GM18508 (cell line): ENCODE results near the gene DTWD2.
"Not testable (repeated sequence)": the region's sequence is repeated elsewhere in the genome, so short reads cannot be mapped to it uniquely, and the experiment has no call there.

Experiments used
- ATAC-seq: cut with Tn5 transposase; IDR thresholded peaks from one replicate; pipeline ENCODE4 v1.9.1; 2021; ENCODE audit warnings: moderate number of reproducible peaks; ENCODE audit not compliant: insufficient read depth, unreplicated experiment

Gene DTWD2

DNA sequence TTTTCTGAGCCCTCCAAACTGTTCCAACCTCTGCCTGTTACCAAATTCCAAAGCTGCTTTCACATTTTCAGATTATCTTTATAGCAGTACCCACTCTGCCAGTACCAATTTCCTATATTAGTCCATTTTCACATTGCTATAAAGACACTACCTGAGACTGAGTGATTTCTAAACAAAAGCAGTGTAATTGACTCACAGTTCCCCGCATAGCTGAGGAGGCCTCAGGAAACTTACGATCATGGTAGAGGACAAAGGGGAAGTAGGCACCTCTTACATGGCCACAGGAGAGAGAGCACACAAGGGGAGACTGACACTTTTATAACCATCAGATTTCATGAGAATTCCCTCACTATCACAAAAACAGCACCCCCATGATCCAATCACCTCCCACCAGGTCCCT is 105.0 kb downstream of the DTWD2 start:
- ATAC-seq: no peak

DNA sequence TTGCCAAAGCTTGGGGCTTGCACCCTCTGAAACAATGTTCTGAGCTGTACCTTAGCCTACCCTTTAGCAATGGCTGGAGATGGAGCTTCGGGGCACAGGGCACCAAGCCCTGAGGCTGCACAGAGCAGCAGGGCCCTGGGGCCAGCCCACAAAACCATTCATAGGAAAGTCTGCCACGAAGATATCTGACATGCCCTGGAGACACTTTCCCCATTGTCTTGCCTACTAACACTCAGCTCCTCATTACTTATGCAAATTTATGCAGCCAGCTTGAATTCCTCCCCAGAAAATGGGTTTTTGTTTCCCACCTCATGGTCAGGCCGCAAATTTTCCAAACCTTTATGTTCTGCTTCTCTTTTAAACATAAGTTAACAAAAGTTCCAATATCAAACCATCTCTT is 105.7 kb downstream of the DTWD2 start:
- ATAC-seq: no peak

DNA sequence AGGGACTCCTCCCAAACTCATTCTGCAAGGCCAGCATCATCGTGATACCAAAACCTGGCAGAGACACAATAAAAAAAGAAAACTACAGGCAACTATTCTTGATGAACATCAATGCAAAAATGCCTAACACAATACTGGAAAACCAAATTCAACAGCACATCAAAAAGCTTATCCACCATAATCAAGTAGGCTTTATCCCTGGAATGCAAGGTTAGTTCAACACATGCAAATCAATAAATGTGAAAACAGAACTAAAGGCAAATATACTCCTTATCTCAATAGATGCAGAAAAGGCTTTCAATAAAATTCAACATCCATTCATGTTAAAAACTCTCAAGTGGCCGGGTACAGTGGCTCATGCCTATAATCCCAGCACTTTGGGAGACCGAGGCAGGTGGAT is 111.5 kb downstream of the DTWD2 start:
- ATAC-seq: not testable (repeated sequence)

DNA sequence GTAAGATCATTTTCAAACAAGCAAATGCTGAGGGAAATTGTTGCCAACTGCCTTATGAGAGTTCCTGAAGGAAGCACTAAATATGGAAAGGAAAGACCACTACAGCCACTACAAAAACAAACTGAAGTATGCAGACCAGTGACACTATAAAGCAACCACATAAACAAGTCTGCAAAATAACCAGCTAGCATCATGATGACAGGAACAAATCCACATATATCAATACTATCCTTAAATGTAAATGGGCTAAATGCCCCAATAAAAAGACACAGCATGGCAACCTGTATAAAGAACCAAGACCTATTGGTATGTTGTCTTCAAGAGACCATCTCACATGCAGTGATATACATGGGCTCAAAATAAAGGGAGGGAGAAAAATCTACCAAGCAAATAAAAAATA is 113.2 kb downstream of the DTWD2 start:
- ATAC-seq: no peak

DNA sequence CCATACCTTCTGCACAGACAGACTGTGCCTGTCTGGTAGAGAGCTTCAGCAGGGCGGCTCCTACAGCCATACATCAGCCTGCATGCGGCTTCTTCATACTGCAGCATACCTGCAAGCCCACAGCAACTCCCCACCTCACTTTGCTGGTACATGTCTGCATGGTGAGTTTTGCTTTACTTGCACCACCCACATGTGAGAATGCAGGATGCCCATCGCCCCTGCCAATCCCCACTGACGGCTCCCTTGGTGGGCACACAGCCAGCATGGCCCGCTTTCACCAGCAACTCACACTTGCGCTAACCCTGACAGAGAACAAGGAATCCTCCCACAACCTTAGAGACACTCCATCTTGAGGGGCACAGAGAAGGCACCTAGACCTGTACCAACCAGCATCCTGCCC is 114.9 kb downstream of the DTWD2 start:
- ATAC-seq: no peak

DNA sequence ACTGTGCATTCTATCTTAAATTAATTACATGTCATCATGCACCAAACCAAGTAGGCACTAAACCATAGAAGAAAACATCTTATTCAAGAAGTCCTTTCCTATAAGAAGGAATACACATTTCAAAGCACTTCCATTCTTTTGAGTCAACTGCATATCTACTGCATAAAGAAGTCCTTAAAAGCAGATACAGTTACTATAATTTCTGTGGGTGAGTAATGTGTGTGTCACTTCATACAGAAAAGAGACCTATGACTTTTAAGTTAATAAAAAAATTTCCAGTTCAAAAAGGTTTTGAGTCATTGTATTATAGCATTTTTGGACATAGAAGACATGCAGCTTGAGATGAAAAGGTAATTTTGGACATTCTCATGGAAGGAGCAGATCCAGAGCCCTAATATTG is 125.0 kb downstream of the DTWD2 start:
- no peak for ATAC-seq

- no peak for ATAC-seq
These were observed 125.8 kb downstream of the DTWD2 start for GRCh38 chr5:118862596-118862995.

GRCh38 chr5:118857700-118858099 is 130.6 kb downstream of the DTWD2 start:
- no peak for ATAC-seq

GRCh38 chr5:118854819-118855218 is 133.5 kb downstream of the DTWD2 start:
- no peak for ATAC-seq

DNA sequence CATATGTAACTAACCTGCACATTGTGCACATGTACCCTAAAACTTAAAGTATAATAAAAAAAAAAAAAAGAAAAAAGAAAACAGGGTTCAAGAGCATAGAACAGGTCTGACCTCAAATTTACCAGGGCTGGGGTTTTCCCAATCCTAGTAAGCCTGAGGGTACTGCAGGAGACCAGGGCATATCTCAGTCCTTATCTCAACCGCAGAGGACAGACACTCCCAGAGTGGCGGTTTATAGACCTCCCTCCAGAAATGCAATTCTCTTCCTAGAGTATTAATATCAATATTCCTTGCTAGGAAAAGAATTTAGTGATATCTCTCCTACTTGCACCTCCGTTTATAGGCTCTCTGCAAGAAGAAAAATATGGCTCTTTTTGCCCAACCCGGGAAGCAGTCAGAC is 136.6 kb downstream of the DTWD2 start:
- not testable (repeated sequence) for ATAC-seq

- not testable (repeated sequence) for ATAC-seq
These were observed 138.8 kb downstream of the DTWD2 start for GRCh38 chr5:118849507-118849906.

GRCh38 chr5:118844351-118844750 is 144.0 kb downstream of the DTWD2 start:
- ATAC-seq: no peak

- no peak for ATAC-seq
These were observed 153.6 kb downstream of the DTWD2 start for GRCh38 chr5:118834710-118835109.

DNA sequence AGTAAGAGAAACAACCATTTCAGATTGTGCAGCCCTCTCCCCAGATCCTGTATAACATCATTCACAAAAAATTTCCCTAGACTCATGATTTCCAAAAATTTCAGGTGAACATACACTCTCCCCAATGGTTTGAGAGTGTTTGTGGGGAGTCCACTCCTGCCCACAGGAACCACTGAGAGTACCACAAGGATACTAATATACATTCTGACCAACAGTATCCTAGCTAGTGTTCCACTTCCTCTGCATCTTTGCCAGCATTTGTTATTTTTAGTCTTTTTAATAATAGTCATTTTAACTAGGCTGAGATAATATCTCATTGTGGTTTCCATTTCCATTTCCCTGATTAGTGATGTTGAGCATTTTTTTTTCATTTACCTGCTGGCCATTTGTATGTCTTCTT is 155.4 kb downstream of the DTWD2 start:
- no peak for ATAC-seq

GRCh38 chr5:118825226-118825625 is 163.1 kb downstream of the DTWD2 start:
- no peak for ATAC-seq

DNA sequence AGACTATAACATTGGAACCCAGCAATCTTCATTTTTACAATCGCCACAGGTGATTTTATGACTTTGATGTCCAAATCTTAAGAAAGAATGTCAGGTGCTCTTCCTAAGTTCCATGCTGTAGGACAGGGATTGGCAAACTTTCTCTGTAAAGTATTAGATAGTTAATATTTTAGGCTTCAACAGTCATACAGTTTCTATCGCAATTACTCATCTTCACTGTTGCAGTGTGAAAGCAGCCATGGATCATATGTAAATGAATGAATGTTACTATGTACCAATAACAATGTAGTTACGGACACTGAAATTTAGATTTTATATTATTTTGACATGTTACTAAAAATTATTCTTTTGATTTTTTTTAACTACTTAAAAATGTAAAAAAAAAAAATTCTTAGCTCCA is 169.7 kb downstream of the DTWD2 start:
- no peak for ATAC-seq

DNA sequence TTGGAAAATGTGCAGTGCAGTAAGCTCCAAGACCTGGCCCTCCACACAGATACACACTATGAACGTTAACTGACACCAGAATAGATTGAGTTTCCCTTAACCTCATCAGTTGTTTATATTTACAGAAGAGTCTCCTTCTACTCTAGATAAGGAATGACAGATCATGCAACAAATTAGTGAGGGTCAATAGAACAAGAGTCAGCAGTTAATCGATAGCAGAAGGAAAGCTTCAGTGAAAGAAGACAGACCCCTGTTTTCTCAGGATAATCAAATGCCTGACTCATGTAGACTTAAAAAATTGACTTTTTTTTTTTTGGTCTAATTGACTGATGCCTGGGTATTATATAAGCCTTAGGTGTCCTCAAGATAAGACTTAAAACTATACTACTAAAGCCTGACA is 179.9 kb downstream of the DTWD2 start:
- ATAC-seq: no peak

- ATAC-seq: no peak
These were observed 181.8 kb downstream of the DTWD2 start for GRCh38 chr5:118806571-118806970.

DNA sequence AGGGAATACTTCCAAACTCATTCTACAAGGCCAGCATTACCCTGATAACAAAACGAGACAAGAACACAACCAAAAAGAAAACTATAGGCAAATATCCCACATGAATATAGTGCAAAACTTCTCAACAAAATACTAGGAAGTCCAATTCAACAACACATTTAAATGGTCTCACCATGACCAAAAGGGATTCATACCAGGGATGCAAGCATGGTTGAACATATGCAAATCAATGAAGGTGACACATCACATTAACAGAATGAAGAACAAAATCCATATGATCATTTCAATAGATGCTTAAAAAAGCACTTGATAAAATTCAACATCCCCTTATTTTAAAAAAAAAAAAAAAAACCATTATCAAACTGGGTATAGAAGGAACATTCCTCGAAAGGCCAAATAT is 186.0 kb downstream of the DTWD2 start:
- ATAC-seq: no peak

DNA sequence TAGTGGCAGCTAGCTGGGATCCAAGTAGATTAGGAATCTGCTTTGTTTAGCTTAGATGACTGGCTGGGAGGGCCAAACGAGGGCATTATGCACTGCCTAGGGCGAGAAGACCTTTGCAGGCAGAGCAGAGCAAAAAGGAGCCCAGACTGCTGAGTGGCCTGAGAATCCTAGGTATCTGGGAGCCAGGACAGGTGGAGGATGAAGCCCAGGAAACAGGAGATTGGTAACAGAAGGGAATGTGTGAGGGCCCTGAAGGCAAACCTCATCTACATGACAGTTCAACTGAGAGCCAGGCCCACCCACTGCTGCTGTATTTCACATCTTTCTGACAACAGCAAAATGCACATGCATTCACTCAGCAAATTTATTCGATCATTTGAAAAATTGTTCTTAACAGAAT is 192.3 kb downstream of the DTWD2 start:
- no peak for ATAC-seq

DNA sequence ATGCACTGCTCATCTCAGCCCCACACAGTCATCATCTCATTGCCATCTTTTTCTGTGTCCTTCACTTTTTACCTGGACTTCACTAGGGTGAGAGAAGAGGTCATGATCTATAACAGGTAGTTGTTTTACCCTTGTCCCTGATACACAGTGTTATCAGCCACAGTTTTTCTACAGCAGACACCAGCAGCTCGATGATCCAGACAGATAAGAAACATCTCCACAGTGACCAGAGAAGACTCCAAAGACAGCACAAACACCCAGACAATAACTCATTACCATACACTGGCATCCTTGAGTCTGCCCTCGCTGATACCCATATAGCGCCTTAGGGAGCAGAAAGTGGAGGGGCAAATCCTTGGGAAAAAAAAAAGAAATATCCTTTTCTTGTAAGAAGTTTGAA is 194.1 kb downstream of the DTWD2 start:
- no peak for ATAC-seq

- no peak for ATAC-seq
These were observed 194.7 kb downstream of the DTWD2 start for GRCh38 chr5:118793652-118794051.

GRCh38 chr5:118793091-118793490 is 195.3 kb downstream of the DTWD2 start:
- ATAC-seq: no peak
